MV-4-11 (cell line): ENCODE measurements around the gene PDE4D.

ENCODE experiments used
- DNase-seq: peaks from one replicate; lab custom pipeline; 2025; lab: John Stamatoyannopoulos, UW

Gene PDE4D

GRCh38 chr5:59254055-59254687 is 639.4 kb downstream of the PDE4D start:
- no peak for DNase-seq

GRCh38 chr5:59253625-59254024 is 639.9 kb downstream of the PDE4D start:
- no peak for DNase-seq

GRCh38 chr5:59251627-59252026 is 641.9 kb downstream of the PDE4D start:
- DNase-seq = no peak

DNA sequence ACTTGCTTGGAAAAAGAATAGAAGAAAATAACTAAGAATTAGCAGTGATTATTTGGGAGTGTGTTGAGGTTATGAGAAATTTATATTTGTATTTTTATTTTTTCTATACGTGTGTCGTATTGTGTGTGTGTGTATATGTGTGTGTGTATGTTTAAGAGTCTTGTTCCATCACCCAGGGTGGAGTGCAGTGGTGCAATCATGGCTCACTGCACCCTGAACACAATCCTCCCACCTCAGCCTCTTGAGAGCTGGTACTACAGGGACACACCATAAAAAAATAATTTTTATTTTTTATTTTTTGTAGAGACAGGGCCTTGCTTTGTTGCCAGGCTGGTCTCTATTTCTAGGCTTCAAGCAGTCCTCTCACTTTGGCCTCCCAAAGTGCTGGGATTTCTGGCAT is 643.8 kb downstream of the PDE4D start:
- no peak for DNase-seq

DNA sequence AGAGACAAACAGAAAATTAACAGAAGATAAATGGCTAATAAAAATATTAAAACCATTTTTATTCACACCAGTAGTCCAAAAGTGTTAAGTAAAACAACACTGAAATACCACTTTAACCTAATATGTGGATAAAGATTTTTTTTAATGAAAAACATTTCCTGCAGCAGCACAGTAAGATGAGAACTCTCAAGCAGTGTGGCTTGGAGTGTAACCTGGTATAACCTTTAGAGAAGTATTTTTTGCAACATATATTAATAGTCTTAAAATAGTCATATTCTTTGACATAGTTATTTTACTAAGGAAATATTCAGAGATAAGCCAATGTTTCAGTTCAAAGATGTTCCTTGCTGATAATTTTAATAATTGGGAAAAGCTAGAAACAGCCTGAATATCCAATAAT is 644.4 kb downstream of the PDE4D start:
- no peak for DNase-seq

DNA sequence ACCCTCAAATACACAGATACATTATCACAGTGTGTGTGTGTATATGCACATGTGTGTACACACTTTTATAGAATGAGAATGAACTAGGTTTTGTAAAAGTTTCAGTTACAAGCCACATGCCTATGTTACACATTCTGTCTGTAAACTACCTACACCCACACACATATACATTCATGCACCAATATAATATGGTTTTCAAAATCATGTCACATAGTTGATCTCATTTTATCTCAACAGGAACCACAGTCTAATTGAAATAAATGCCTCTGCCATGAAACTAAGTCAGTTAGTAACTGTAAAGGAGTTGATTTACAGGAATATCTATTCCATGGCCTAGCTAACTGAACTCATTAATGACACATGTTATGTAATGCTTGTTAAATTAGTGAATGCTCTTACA is 646.6 kb downstream of the PDE4D start:
- DNase-seq = no peak

DNA sequence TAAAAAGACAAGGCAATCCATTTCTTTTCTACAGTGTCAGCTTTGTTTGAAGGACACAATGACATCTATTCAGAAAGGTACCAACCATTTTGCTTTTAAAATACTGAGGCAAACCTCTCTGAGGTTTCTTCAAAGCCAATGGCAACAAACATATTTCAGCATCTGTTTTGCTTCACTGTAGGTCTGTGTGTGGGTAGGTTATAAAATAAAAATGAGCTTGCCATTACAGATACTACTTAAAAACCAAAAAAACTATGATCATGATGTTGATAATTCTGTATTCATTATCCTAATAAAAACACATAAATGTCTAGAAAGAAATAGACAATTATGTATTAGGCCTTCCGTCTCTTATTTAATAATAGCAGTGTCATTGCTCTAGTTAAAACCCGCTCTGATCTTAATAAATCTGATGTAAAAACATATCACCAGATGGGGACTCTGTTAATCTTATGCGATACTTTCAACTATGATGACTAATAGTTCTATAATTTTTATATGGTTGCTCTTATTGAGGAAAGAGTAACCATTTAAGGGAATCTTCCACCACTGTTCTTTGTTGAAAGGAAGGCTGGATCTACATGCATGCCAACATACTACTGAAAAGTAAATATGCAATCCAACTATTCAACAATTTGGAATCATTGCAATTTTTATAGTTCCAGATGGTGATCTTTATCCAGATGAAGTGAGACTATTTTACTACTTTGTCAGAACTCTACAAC is 647.2 kb downstream of the PDE4D start:
- DNase-seq = no peak

GRCh38 chr5:59245198-59245597 is 648.3 kb downstream of the PDE4D start:
- no peak for DNase-seq

- DNase-seq = no peak
Observed at GRCh38 chr5:59241552-59241951, 652.0 kb downstream of the PDE4D start.

- DNase-seq = no peak
Observed at GRCh38 chr5:59241119-59241518, 652.4 kb downstream of the PDE4D start.

GRCh38 chr5:59238126-59238902 is 655.2 kb downstream of the PDE4D start:
- no peak for DNase-seq

- no peak for DNase-seq
Observed at GRCh38 chr5:59236986-59237385, 656.5 kb downstream of the PDE4D start.

- DNase-seq = no peak
Observed at GRCh38 chr5:59236448-59236847, 657.1 kb downstream of the PDE4D start.

DNA sequence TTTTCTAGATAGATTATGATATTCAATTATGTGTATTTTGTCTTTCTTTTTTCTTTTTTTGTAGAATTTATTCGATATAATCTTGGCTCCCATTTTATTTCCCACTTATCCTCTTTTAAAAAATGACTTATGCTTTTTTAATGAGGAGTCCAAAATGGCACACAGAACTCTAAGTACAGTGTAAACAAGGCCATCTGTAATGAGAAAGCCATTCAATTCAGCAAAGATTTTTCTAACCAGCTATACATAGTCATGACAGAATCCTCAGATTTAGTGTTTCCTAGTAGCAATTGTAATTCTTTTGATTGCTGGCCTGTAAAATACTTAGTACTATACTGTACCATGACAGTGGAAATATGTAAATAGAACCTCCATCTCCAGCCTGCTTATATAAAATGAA is 659.3 kb downstream of the PDE4D start:
- no peak for DNase-seq

- DNase-seq = no peak
Observed at GRCh38 chr5:59231221-59231931, 662.1 kb downstream of the PDE4D start.

- no peak for DNase-seq
Observed at GRCh38 chr5:59222687-59223511, 670.6 kb downstream of the PDE4D start.

DNA sequence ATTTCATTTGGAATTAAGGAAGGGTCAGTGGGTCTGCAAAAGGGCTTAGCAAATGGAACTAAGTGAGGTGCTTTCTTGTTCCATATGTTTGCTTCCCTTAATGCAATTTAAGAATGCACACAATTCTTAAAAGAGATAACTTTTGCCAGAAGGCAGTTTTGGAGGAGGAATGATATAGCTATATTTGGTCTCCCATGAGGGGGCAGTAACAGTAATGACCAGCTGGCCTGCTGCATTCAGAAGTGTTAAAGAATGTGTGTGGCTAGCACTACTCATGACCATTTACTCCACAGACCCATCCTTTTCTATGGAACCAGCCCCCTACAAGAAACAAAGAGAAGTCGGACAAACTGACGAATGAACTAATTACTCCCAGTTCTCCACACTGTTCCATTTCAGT is 671.8 kb downstream of the PDE4D start:
- DNase-seq = no peak

DNA sequence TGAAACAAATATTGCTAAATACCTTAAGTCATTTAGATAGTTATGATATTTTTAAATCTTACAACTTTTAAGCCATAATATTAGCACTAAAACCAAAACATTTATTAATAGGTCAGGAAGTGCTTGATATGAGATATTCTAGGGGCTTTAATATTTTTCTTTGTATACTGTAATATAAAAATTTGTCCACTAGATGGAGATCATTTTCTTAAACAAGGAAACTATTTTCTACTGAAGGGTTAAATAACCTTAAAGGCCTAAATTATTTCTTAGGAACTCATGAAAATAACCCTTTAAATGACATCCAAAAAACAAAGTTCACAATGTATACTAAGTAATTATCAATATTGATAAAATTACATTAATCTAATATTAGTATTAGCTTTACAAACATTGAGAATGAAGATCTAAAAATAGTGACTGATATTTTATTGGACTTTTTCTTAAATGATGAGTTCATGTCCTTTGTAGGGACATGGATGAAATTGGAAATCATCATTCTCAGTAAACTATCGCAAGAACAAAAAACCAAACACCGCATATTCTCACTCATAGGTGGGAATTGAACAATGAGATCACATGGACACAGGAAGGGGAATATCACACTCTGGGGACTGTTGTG is 675.0 kb downstream of the PDE4D start:
- no peak for DNase-seq

GRCh38 chr5:59216841-59217240 is 676.7 kb downstream of the PDE4D start:
- no peak for DNase-seq

- no peak for DNase-seq
Observed at GRCh38 chr5:59212596-59212995, 680.9 kb downstream of the PDE4D start.

GRCh38 chr5:59209758-59210359 is 683.7 kb downstream of the PDE4D start:
- no peak for DNase-seq
